CD4-positive, CD25-positive, alpha-beta regulatory T cell (primary cell): ENCODE results near the gene SCN4B. TPM values are rescaled to one million over a fixed set of nuclear protein-coding genes. Genes with fewer than 3 reads are reported as not detected.

ENCODE experiments used
- ATAC-seq, 2 donors: fragments of 150-1000 bp; cut with Tn5 transposase; one replicate each; pipeline ENCODE4 v1.10.0; 2021; ENCODE audit warnings: low read depth in 2 of 2, moderate number of reproducible peaks in 2 of 2, moderate library complexity in 1 of 2
- DNase-seq, 3 donors: peaks; one replicate each; pipeline versions ENCODE4 v3.0.0 to v3.0.0-alpha.2; 2012 to 2022; ENCODE audit warnings: mixed read lengths in 1 of 3
- H3K27ac ChIP-seq: one replicate; pipeline ENCODE4 v1.7.0; 2013; ENCODE audit warnings: mild to moderate bottlenecking, low read length; ENCODE audit not compliant: insufficient read depth, poor library complexity, severe bottlenecking
- H3K27me3 ChIP-seq: one replicate; pipeline ENCODE4 v1.7.0; 2013; ENCODE audit warnings: low read length; ENCODE audit not compliant: control insufficient read depth, insufficient read depth
- H3K36me3 ChIP-seq: one replicate; pipeline ENCODE4 v1.7.0; 2013; ENCODE audit warnings: mild to moderate bottlenecking, low read length, moderate library complexity; ENCODE audit not compliant: control insufficient read depth, insufficient read depth
- H3K4me1 ChIP-seq: 2 replicates; pipeline ENCODE4 v1.7.0; 2013; ENCODE audit warnings: mild to moderate bottlenecking, low read length; ENCODE audit not compliant: insufficient read depth, control insufficient read depth, poor library complexity, severe bottlenecking
- H3K4me3 ChIP-seq: one replicate; pipeline ENCODE4 v1.7.0; 2013; ENCODE audit warnings: low read depth, mild to moderate bottlenecking, low read length, moderate library complexity
- H3K9me3 ChIP-seq, 2 experiments: 1 replicate in 1 of 2; 2 replicates in 1 of 2; pipeline ENCODE4 v1.7.0; 2013; ENCODE audit warnings: low read length in 2 of 2, mild to moderate bottlenecking in 1 of 2, moderate library complexity in 1 of 2; ENCODE audit not compliant: control insufficient read depth in 2 of 2
- H3K27ac Mint-ChIP-seq, 3 donors: one replicate each; pipeline ENCODE4 v1.8.0; 2020 to 2022; ENCODE audit warnings: mild to moderate bottlenecking in 3 of 3, mixed read lengths in 3 of 3, moderate library complexity in 2 of 3
- H3K27me3 Mint-ChIP-seq: one replicate; pipeline ENCODE4 v1.8.0; 2022; ENCODE audit warnings: mild to moderate bottlenecking, mixed read lengths
- H3K36me3 Mint-ChIP-seq: one replicate; pipeline ENCODE4 v1.8.0; 2020; ENCODE audit warnings: mixed read lengths
- H3K4me1 Mint-ChIP-seq, 4 donors: one replicate each; pipeline ENCODE4 v1.8.0; 2020 to 2022; ENCODE audit warnings: mixed read lengths in 4 of 4, mild to moderate bottlenecking in 1 of 4
- H3K4me3 Mint-ChIP-seq, 4 donors: one replicate each; pipeline ENCODE4 v1.8.0; 2020 to 2022; ENCODE audit warnings: mild to moderate bottlenecking in 4 of 4, mixed read lengths in 4 of 4, moderate library complexity in 3 of 4
- H3K9me3 Mint-ChIP-seq, 7 donors: one replicate each; pipeline ENCODE4 v1.8.0; 2020 to 2022; ENCODE audit warnings: mixed read lengths in 7 of 7, mild to moderate bottlenecking in 3 of 7, moderate library complexity in 2 of 7
- polyA plus RNA-seq, 4 donors: library from polyadenylated mRNA; unstranded; fragments of 300-500 nt; fragmentation: Illumina TruSeq; gene quantifications; one replicate each; pipeline ENCODE4 v1.2.3, GENCODE V29; 2021
- total RNA-seq: library from RNA; stranded (reverse); gene quantifications from one replicate; pipeline ENCODE4 v1.2.3, GENCODE V29; 2022

Gene SCN4B
- total and polyA plus RNA-seq, 5 donors from 2014 or later: not detected

DNA sequence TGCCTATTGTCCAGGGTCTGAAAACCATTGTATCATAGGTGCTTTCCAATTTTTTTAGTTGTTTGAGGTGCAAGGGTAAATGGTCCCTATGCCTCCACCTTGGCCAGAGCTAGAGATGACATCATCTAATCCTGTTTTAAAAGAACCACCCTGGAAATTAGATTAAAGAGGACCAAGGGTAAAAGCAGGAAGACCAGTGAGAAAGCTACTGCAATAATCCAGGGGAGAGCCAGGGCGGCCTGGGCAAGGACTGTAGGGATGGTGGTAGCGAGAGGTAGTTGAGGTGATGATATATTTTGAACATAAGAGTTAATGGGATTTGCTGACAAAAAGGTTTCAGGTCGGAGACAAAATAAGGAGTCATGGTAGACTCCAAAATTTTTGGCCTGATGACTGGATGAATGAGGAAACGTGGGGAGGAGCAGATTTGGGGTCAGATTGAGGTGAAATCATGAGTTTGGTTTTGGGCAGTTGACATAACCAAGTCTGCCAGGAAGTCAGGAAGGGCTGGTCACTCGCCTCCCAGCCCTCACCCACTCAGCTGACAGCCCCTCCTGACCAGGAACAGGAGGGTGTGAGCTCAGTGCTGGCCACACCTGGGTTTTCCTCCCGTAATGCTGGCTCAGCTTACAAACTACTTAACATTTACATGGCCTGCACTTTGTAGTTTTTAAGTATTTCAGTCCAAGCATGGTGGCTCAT lies 23.0 kb downstream of the SCN4B start:
- ATAC-seq: no peak
- H3K36me3 Mint-ChIP-seq: no peaks in the 10 kb centered on the region
- no peak for DNase-seq
- Histone ChIP-seq H3K27me3 (peaks cover 2% of the 10 kb centered on the region), H3K4me3 (no peak overlapping the region), H3K4me1 (no peaks in the 10 kb centered on the region), H3K9me3 (no peaks in the 10 kb centered on the region), H3K36me3 (no peaks in the 10 kb centered on the region), H3K27ac (no peak overlapping the region)
- no peak overlapping the region for H3K4me3 Mint-ChIP-seq
- no peaks in the 10 kb centered on the region for H3K4me1 Mint-ChIP-seq
- no peak overlapping the region for H3K27ac Mint-ChIP-seq
- peaks cover 0 to 2% (median 0%) of the 10 kb centered on the region in 7 donors for H3K9me3 Mint-ChIP-seq
- H3K27me3 Mint-ChIP-seq: peaks cover 26% of the 10 kb centered on the region

- no peaks in the 10 kb centered on the region for H3K4me1 ChIP-seq
- no peaks in the 10 kb centered on the region for H3K4me1 Mint-ChIP-seq
- ATAC-seq (no peak), DNase-seq (no peak)
- no peak overlapping the region for H3K27ac Mint-ChIP-seq
- no peaks in the 10 kb centered on the region for H3K9me3 ChIP-seq
- peaks cover 20% of the 10 kb centered on the region for H3K27me3 Mint-ChIP-seq
- no peaks in the 10 kb centered on the region for H3K27me3 ChIP-seq
- H3K36me3 ChIP-seq: no peaks in the 10 kb centered on the region
- no peaks in the 10 kb centered on the region for H3K36me3 Mint-ChIP-seq
- H3K4me3 Mint-ChIP-seq: no peak overlapping the region
- H3K27ac ChIP-seq: no peak overlapping the region
- no peak overlapping the region for H3K4me3 ChIP-seq
- peaks cover 0 to 2% (median 0%) of the 10 kb centered on the region in 7 donors for H3K9me3 Mint-ChIP-seq
Observed at GRCh38 chr11:118128721-118129470, 23.7 kb downstream of the SCN4B start.

DNA sequence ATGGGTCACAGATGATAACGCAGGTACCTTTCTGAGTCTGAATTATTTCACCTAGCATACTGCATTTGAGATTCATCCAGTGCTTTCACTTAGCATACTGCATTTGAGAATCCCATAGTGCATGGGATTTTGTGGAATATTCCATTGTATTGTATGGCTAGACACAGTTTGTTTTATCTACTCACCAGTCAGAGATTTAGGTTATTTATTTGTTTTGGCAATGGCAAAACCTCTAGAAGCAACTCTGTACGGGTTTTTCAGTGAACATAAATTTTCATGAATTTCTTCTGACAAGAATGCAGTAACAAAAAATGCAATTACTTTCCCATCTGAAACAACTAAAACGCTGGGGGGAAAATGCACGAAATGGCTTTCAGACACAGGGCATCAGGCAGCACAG lies 24.3 kb downstream of the SCN4B start:
- no peaks in the 10 kb centered on the region for H3K36me3 Mint-ChIP-seq
- no peak overlapping the region for H3K4me3 Mint-ChIP-seq
- Histone ChIP-seq H3K27ac (no peak overlapping the region), H3K36me3 (no peaks in the 10 kb centered on the region), H3K9me3 (no peaks in the 10 kb centered on the region), H3K4me3 (no peak overlapping the region), H3K4me1 (no peaks in the 10 kb centered on the region), H3K27me3 (no peaks in the 10 kb centered on the region)
- no peak for ATAC-seq
- H3K9me3 Mint-ChIP-seq: peaks cover 0 to 2% (median 0%) of the 10 kb centered on the region in 7 donors
- no peak overlapping the region for H3K27ac Mint-ChIP-seq
- H3K4me1 Mint-ChIP-seq: no peaks in the 10 kb centered on the region
- no peak for DNase-seq
- peaks cover 21% of the 10 kb centered on the region for H3K27me3 Mint-ChIP-seq

DNA sequence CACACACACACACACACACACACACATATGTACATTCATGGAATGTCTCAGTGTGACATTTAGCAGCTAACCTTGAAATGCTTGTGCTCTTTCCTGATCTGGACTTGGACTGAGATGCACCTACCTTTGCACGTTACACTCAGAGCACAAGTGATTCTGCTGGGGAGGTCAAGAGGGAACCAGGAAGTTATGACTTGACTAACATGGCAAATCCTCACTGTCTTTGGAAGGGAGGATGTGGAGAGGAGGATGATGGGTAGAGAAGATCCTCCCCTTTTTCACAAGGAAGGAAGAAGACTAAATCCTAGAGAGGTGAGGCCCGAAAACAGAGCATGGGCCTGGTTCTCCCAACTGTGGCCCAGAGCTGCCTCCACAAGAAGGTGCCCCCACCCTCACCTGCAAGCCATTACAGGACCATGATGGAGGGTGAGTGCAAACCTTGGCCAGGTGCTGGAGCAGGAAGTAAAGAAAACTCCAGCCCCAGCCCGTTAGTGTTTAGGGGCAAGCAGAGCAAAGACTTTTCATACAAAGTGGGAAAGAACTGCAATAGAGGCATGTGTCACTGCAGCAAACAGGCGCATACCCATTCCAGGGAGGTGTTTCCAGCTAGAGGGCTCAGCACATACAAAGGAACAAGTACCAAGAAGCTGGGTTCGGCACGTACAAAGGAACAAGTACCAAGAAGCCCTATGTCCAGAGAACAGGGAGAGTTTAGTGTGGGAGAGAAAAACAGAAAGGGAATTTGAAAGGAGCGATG lies 26.4 kb downstream of the SCN4B start:
- H3K27me3 ChIP-seq: no peaks in the 10 kb centered on the region
- H3K9me3 ChIP-seq: no peaks in the 10 kb centered on the region
- no peak for DNase-seq
- Mint-ChIP-seq H3K4me3 (no peak overlapping the region), H3K36me3 (no peaks in the 10 kb centered on the region), H3K9me3 (peaks cover 0 to 2% (median 0%) of the 10 kb centered on the region in 7 donors), H3K27ac (peak overlapping the region in 1 of 3 donors; percentile 54), H3K4me1 (no peaks in the 10 kb centered on the region), H3K27me3 (peaks cover 19% of the 10 kb centered on the region)
- no peaks in the 10 kb centered on the region for H3K4me1 ChIP-seq
- no peak overlapping the region for H3K27ac ChIP-seq
- H3K36me3 ChIP-seq: no peaks in the 10 kb centered on the region
- no peak overlapping the region for H3K4me3 ChIP-seq
- ATAC-seq: no peak

DNA sequence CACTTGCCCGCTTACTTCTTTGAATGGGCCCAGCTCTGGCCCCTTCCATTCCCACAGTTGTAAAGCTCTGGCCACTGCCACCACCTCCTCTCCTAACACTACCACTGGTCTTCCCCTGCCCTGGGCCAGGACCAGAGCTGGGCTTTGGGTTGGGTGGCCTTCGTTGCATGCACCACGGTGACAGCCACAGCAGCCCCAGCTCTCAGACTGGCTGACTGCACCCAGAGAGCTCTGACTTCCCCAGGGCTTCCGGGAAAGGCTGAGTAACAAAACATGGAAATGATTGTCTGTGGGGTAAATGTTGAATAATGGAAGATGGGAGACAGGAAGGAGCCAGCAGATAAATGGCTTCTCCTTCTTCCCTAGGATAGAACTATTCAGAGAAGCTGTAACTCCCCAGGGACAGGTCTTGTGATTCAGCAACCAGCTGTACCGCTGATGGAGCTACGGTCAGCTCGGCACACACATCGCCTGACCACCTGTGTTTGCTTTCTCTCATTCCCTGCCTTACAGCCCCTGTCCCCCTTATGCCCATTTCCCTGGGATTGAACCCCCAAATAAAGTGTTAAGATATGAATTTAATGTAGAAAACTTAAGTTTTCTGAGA lies 27.6 kb downstream of the SCN4B start:
- no peaks in the 10 kb centered on the region for H3K36me3 ChIP-seq
- H3K27ac Mint-ChIP-seq: no peak overlapping the region
- DNase-seq: no peak
- H3K36me3 Mint-ChIP-seq: no peaks in the 10 kb centered on the region
- no peak overlapping the region for H3K4me3 ChIP-seq
- no peaks in the 10 kb centered on the region for H3K4me1 ChIP-seq
- H3K9me3 ChIP-seq: no peaks in the 10 kb centered on the region
- H3K4me1 Mint-ChIP-seq: no peaks in the 10 kb centered on the region
- H3K27ac ChIP-seq: no peak overlapping the region
- ATAC-seq: no peak
- no peaks in the 10 kb centered on the region for H3K27me3 ChIP-seq
- H3K4me3 Mint-ChIP-seq: no peak overlapping the region
- no peaks in the 10 kb centered on the region for H3K9me3 Mint-ChIP-seq
- H3K27me3 Mint-ChIP-seq: peaks cover 14% of the 10 kb centered on the region

DNA sequence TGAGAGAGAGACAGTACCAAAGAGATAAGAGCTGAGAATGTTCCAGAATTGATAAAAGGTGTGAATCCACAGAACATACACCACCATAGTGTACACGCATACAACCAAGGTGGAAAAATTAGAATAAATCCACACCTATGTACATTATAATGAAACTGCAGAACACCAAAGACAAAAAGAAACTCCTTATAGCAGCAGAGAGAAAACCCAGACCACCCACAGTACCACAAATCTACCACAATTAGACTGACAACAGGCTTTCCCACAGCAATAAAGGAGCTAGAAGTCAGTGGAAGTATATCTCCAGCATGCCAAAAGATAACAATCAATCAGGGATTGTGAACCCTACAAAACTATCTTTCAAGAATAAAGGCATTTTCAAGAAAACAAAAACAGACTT lies 31.8 kb downstream of the SCN4B start:
- Mint-ChIP-seq H3K4me3 (no peak overlapping the region), H3K27me3 (peaks cover 33% of the 10 kb centered on the region), H3K9me3 (no peaks in the 10 kb centered on the region), H3K4me1 (no peaks in the 10 kb centered on the region), H3K36me3 (no peaks in the 10 kb centered on the region), H3K27ac (no peak overlapping the region)
- Histone ChIP-seq H3K9me3 (no peaks in the 10 kb centered on the region), H3K27me3 (peaks cover 4% of the 10 kb centered on the region), H3K27ac (no peak overlapping the region), H3K36me3 (no peaks in the 10 kb centered on the region), H3K4me1 (no peaks in the 10 kb centered on the region), H3K4me3 (no peak overlapping the region)
- no peak for ATAC-seq
- no peak for DNase-seq

DNA sequence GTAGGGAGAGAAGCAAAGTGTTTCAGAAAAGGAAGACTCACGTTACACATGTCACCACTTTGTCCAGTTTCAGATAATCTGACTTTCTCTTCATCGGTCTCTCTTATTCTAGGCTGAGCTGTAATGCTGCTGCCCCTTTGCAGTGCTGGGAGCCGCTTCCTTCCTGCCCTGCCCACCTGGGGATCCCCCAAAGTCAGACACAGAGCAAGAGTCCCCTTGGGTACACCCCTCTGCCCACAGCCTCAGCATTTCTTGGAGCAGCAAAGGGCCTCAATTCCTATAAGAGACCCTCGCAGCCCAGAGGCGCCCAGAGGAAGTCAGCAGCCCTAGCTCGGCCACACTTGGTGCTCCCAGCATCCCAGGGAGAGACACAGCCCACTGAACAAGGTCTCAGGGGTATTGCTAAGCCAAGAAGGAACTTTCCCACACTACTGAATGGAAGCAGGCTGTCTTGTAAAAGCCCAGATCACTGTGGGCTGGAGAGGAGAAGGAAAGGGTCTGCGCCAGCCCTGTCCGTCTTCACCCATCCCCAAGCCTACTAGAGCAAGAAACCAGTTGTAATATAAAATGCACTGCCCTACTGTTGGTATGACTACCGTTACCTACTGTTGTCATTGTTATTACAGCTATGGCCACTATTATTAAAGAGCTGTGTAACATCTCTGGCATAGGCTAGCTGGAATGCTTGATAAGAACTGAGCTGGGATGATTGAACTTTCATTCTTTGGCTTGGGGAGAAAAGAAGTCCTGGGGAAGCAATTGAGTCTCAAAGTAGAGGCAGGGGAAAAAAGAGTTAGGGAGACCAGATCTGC lies 34.6 kb downstream of the SCN4B start:
- peaks cover 35% of the 10 kb centered on the region for H3K27me3 Mint-ChIP-seq

More for the DNA sequence above, 34.6 kb downstream of the SCN4B start:
- H3K27me3 ChIP-seq: peaks cover 4% of the 10 kb centered on the region
- H3K27ac Mint-ChIP-seq: peak overlapping the region in 1 of 3 donors; percentile 18
- H3K4me3 ChIP-seq: no peak overlapping the region
- H3K36me3 Mint-ChIP-seq: no peaks in the 10 kb centered on the region
- no peak overlapping the region for H3K4me3 Mint-ChIP-seq
- no peaks in the 10 kb centered on the region for H3K4me1 Mint-ChIP-seq
- no peaks in the 10 kb centered on the region for H3K9me3 ChIP-seq
- no peaks in the 10 kb centered on the region for H3K9me3 Mint-ChIP-seq
- no peaks in the 10 kb centered on the region for H3K4me1 ChIP-seq
- peak in 1 of 3 donors; percentile 7 for DNase-seq
- no peaks in the 10 kb centered on the region for H3K36me3 ChIP-seq
- no peak overlapping the region for H3K27ac ChIP-seq
- ATAC-seq: peak in 1 of 2 donors; percentile 18
